HepG2 (cell line): Measurements from ENCODE around the gene FLYWCH1. TPM values are rescaled to one million over a fixed set of nuclear protein-coding genes. Genes with fewer than 3 reads are reported as not detected.

Source experiments
- AHR ChIP-seq: IDR thresholded peaks from 2 replicates; pipeline ENCODE4 v1.6.1; 2018; ENCODE audit warnings: missing genetic modification reagents, missing compliant biosample characterization
- BRD4 ChIP-seq: sonication (generic); formaldehyde crosslinking; IDR thresholded peaks from 2 replicates; pipeline ENCODE4 v1.4.0; 2020; ENCODE audit warnings: missing genetic modification reagents
- CBX1 ChIP-seq: IDR thresholded peaks from one replicate; pipeline ENCODE4 v1.6.1; 2016; ENCODE audit warnings: antibody characterized with exemption, low read depth
- CCDC6 ChIP-seq: sonication (generic); formaldehyde crosslinking; IDR thresholded peaks from 2 replicates; pipeline ENCODE4 v1.8.1; 2022; ENCODE audit warnings: mild to moderate bottlenecking, missing genetic modification reagents, moderate library complexity
- DMAP1 ChIP-seq: IDR thresholded peaks from 2 replicates; pipeline ENCODE4 v1.6.1; 2016
- FOXK1 ChIP-seq: sonication (generic); formaldehyde crosslinking; IDR thresholded peaks from 2 replicates; pipeline ENCODE4 v1.4.0; 2020; ENCODE audit warnings: low read depth, missing genetic modification reagents, borderline replicate concordance
- KAT8 ChIP-seq: IDR thresholded peaks from 2 replicates; pipeline ENCODE4 v1.6.1; 2016; ENCODE audit warnings: missing genetic modification reagents, missing compliant biosample characterization
- MXI1 ChIP-seq: IDR thresholded peaks from 3 replicates; pipeline ENCODE4 v1.6.1; 2012; ENCODE audit warnings: low read depth, low read length, inconsistent platforms, borderline replicate concordance
- PCBP1 ChIP-seq: fragments of 200-400 bp; formaldehyde crosslinking; IDR thresholded peaks from 2 replicates; pipeline ENCODE4 v1.6.1; 2017; ENCODE audit warnings: mild to moderate bottlenecking, low read depth, low read length, borderline replicate concordance
- SALL1 ChIP-seq: sonication (generic); formaldehyde crosslinking; IDR thresholded peaks from 2 replicates; pipeline ENCODE4 v1.8.0; 2022; ENCODE audit warnings: mild to moderate bottlenecking, missing genetic modification reagents
- SIN3B ChIP-seq: fragments of 150-350 bp; IDR thresholded peaks from 2 replicates; pipeline ENCODE4 v1.6.1; 2014; ENCODE audit warnings: low read length
- THRA ChIP-seq: sonication (generic); formaldehyde crosslinking; IDR thresholded peaks from 2 replicates; pipeline ENCODE4 v1.4.0; 2020; ENCODE audit warnings: missing genetic modification reagents, borderline replicate concordance
- ZEB1 ChIP-seq: IDR thresholded peaks from 2 replicates; pipeline ENCODE4 v1.6.1; 2012; ENCODE audit warnings: mild to moderate bottlenecking, low read depth, inconsistent platforms; ENCODE audit not compliant: insufficient replicate concordance
- ZNF672 ChIP-seq: sonication (generic); formaldehyde crosslinking; IDR thresholded peaks from 2 replicates; pipeline ENCODE4 v1.8.1; 2022; ENCODE audit warnings: missing genetic modification reagents
- ZNF781 ChIP-seq: sonication (generic); formaldehyde crosslinking; IDR thresholded peaks from 2 replicates; pipeline ENCODE4 v1.5.1; 2020; ENCODE audit warnings: borderline replicate concordance, mild to moderate bottlenecking, missing genetic modification reagents; ENCODE audit errors: not compliant biosample characterization
- ZNF879 ChIP-seq: sonication (generic); formaldehyde crosslinking; IDR thresholded peaks from 2 replicates; pipeline ENCODE4 v1.8.1; 2023; ENCODE audit warnings: missing genetic modification reagents
- polyA plus RNA-seq, 8 experiments: library from polyadenylated mRNA; depleted of rRNA in 3 of 8; stranded (reverse) in 7 of 8; unstranded in 1 of 8; fragments of >200 nt; fragmentation: Illumina TruSeq in 4 of 8; extraction: Trizol in 4 of 8; gene quantifications; 2 replicates each; pipeline versions ENCODE4 v1.2.1 to v1.2.3, GENCODE V29; 2011 to 2016; ENCODE audit warnings: low read depth in 4 of 8, missing spikeins in 1 of 8, mixed read lengths in 1 of 8; ENCODE audit not compliant: insufficient read depth in 1 of 8
- total RNA-seq, 5 experiments: library from RNA; depleted of rRNA; stranded (reverse); fragments of >200 nt; fragmentation: Illumina TruSeq; extraction: Trizol; gene quantifications; 2 replicates each; pipeline ENCODE4 v1.2.3, GENCODE V29; 2016; ENCODE audit warnings: low read depth in 1 of 5
- TF ChIP-seq, protein P1 (sequence below): IDR thresholded peaks from 2 replicates; pipeline ENCODE4 v1.6.1; 2016; ENCODE audit warnings: mild to moderate bottlenecking
- TF ChIP-seq, protein P2 (sequence below): IDR thresholded peaks from 2 replicates; pipeline ENCODE4 v1.6.1; 2016; ENCODE audit warnings: missing compliant biosample characterization, missing genetic modification reagents, borderline replicate concordance
- TF ChIP-seq, protein P3 (sequence below), 2 experiments: sonication (generic) in 1 of 2; formaldehyde crosslinking in 1 of 2; IDR thresholded peaks; 2 replicates each; pipeline versions ENCODE4 v1.6.1 to v1.9.0; 2014 to 2022; ENCODE audit warnings: antibody characterized with exemption in 1 of 2, borderline replicate concordance in 1 of 2, inconsistent platforms in 1 of 2, low read depth in 1 of 2, missing genetic modification reagents in 1 of 2

FLYWCH1 gene
- total and polyA plus RNA-seq, 2 of the 13 experiments (the other 11 are each of a cell fraction or from before 2014, with no cell fraction given), result 7.3 to 12.4 TPM

DNA sequence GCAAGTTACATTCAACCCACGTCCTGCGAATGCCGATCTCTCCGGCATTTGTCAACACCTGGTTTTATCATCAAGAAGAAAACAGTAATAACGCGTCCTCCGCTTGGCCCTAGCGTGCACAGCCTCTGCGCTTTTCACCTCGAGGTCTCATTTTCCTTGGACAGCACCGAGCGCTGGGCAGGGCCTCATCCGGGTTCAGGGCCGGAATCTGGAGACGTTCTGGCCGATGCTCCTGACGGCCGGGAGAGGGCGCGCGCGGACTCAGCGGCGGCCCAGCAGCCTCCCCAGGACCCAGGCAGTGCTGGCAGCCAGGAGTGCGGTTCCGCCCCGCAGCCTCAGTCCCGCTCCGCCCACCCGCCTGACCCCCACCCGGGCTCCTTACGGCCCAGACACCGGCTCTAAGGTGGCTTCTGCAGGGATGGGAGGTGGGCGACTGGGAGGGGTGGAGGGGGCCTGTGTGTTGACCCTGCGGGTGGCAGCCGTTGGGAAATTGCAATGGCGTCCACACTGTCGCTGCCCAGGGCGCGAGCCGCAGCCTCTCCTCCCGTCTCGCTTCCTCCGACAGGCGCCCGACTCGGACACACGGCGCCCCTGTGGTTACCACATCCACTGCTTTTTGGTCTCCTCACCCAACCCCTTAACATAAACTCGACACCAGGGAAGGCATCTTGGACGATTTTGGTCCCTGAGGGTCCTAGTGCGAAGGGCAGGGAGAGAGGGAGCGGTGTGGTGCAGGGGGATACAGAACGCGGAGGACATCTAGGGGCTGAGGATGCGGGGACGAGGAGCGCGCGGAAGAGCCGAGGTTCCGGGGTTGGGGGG is 7.4 kb upstream of the FLYWCH1 start (continued):
- TF ChIP-seq, protein P1, sequence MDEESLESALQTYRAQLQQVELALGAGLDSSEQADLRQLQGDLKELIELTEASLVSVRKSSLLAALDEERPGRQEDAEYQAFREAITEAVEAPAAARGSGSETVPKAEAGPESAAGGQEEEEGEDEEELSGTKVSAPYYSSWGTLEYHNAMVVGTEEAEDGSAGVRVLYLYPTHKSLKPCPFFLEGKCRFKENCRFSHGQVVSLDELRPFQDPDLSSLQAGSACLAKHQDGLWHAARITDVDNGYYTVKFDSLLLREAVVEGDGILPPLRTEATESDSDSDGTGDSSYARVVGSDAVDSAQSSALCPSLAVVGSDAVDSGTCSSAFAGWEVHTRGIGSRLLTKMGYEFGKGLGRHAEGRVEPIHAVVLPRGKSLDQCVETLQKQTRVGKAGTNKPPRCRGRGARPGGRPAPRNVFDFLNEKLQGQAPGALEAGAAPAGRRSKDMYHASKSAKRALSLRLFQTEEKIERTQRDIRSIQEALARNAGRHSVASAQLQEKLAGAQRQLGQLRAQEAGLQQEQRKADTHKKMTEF, result peak; percentile 84
- TF ChIP-seq FOXK1, result peak; percentile 38; the same call in 1 of the 2 replicates
- TF ChIP-seq CBX1, result peak; percentile 48
- TF ChIP-seq DMAP1 (CRISPR knock-in tag), result peak; percentile 51
- TF ChIP-seq, protein P2, sequence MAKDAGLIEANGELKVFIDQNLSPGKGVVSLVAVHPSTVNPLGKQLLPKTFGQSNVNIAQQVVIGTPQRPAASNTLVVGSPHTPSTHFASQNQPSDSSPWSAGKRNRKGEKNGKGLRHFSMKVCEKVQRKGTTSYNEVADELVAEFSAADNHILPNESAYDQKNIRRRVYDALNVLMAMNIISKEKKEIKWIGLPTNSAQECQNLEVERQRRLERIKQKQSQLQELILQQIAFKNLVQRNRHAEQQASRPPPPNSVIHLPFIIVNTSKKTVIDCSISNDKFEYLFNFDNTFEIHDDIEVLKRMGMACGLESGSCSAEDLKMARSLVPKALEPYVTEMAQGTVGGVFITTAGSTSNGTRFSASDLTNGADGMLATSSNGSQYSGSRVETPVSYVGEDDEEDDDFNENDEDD (CRISPR knock-in tag), result peak; percentile 25; the same call in 1 of the 2 replicates
- TF ChIP-seq ZNF879 (CRISPR knock-in tag), result 0 out of 2 replicates have a peak, but pooled peaks have one; percentile 16
- TF ChIP-seq SIN3B, result no peak
- TF ChIP-seq, protein P3, sequence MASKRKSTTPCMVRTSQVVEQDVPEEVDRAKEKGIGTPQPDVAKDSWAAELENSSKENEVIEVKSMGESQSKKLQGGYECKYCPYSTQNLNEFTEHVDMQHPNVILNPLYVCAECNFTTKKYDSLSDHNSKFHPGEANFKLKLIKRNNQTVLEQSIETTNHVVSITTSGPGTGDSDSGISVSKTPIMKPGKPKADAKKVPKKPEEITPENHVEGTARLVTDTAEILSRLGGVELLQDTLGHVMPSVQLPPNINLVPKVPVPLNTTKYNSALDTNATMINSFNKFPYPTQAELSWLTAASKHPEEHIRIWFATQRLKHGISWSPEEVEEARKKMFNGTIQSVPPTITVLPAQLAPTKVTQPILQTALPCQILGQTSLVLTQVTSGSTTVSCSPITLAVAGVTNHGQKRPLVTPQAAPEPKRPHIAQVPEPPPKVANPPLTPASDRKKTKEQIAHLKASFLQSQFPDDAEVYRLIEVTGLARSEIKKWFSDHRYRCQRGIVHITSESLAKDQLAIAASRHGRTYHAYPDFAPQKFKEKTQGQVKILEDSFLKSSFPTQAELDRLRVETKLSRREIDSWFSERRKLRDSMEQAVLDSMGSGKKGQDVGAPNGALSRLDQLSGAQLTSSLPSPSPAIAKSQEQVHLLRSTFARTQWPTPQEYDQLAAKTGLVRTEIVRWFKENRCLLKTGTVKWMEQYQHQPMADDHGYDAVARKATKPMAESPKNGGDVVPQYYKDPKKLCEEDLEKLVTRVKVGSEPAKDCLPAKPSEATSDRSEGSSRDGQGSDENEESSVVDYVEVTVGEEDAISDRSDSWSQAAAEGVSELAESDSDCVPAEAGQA (IDR thresholded peaks at IDR 0.05; ENCODE audit: low read depth), result no peak
- TF ChIP-seq, protein P3 (CRISPR knock-in tag; IDR thresholded peaks at IDR 0.05; ENCODE audit: borderline replicate concordance), result no peak
- TF ChIP-seq MXI1, result peak; percentile 75; the same call in 1 of the 3 replicates
- peak; percentile 19 for TF ChIP-seq ZNF781 (CRISPR knock-in tag)
- 0 out of 2 replicates have a peak, but pooled peaks have one; percentile 34 for TF ChIP-seq AHR (CRISPR knock-in tag)
- peak; percentile 2 for TF ChIP-seq ZEB1
- TF ChIP-seq SALL1 (CRISPR knock-in tag), result no peak; the same call in 1 of the 2 replicates
- TF ChIP-seq CCDC6, result peak; percentile 75
- peak; percentile 86; the same call in 1 of the 2 replicates for TF ChIP-seq PCBP1
- TF ChIP-seq ZNF672, result no peak
- TF ChIP-seq THRA, result peak; percentile 72; the same call in 1 of the 2 replicates
- TF ChIP-seq BRD4, result no peak
- TF ChIP-seq KAT8 (CRISPR knock-in tag), result peak; percentile 81
